HG03139 (cell line): ENCODE measurements around the gene OR4D1.

Source experiments
- ATAC-seq: cut with Tn5 transposase; IDR thresholded peaks from one replicate; pipeline ENCODE4 v1.9.1; 2021; ENCODE audit not compliant: unreplicated experiment

Gene OR4D1

GRCh38 chr17:58192612-58193011 is 44.4 kb downstream of the OR4D1 start, which contains the start of gene EPX:
EPX (plus strand) TSS chr17:58192726; CDS start chr17:58192847, 121 bp downstream.
- ATAC-seq, result no peak

GRCh38 chr17:58193641-58194255 is 45.6 kb downstream of the OR4D1 start:
- ATAC-seq, result no peak

- no peak for ATAC-seq
Measured at GRCh38 chr17:58195518-58196123, 47.4 kb downstream of the OR4D1 start.

- ATAC-seq, result no peak
Measured at GRCh38 chr17:58196610-58197009, 48.4 kb downstream of the OR4D1 start.

- no peak for ATAC-seq
Measured at GRCh38 chr17:58200024-58200633, 51.9 kb downstream of the OR4D1 start.

GRCh38 chr17:58202859-58203258 is 54.7 kb downstream of the OR4D1 start:
- no peak for ATAC-seq

GRCh38 chr17:58204796-58205195 is 56.6 kb downstream of the OR4D1 start:
- ATAC-seq, result no peak

GRCh38 chr17:58205936-58206335 is 57.8 kb downstream of the OR4D1 start:
- ATAC-seq, result no peak

- ATAC-seq, result no peak
Measured at GRCh38 chr17:58207451-58207850, 59.3 kb downstream of the OR4D1 start.

GRCh38 chr17:58208344-58208743 is 60.2 kb downstream of the OR4D1 start:
- ATAC-seq, result no peak
